ENCODE results near the gene FOXL1.

The FOXL1 gene

DNA sequence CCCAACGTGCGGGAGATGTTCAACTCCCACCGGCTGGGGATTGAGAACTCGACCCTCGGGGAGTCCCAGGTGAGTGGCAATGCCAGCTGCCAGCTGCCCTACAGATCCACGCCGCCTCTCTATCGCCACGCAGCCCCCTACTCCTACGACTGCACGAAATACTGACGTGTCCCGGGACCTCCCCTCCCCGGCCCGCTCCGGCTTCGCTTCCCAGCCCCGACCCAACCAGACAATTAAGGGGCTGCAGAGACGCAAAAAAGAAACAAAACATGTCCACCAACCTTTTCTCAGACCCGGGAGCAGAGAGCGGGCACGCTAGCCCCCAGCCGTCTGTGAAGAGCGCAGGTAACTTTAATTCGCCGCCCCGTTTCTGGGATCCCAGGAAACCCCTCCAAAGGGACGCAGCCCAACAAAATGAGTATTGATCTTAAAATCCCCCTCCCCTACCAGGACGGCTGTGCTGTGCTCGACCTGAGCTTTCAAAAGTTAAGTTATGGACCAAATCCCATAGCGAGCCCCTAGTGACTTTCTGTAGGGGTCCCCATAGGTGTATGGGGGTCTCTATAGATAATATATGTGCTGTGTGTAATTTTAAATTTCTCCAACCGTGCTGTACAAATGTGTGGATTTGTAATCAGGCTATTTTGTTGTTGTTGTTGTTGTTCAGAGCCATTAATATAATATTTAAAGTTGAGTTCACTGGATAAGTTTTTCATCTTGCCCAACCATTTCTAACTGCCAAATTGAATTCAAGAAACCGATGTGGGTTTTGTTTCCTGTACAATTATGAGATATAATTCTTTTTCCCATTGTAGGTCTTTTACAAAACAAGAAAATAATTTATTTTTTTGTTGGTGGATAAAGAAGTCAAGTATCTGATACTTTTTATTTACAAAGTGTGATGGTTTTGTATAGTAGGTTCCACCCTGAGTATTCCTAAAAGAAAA lies 9.4 kb upstream of the FOXL1 start:
- no peak for DNase-seq

GRCh38 chr16:86569701-86570447 lies 8.5 kb upstream of the FOXL1 start:
- no peak for DNase-seq

GRCh38 chr16:86570558-86571529 lies 7.5 kb upstream of the FOXL1 start:
- no peak for DNase-seq

- no peak for DNase-seq
Measured at GRCh38 chr16:86571530-86571915, 6.8 kb upstream of the FOXL1 start.

- DNase-seq, result no peak
Measured at GRCh38 chr16:86572041-86572521, 6.3 kb upstream of the FOXL1 start.

DNA sequence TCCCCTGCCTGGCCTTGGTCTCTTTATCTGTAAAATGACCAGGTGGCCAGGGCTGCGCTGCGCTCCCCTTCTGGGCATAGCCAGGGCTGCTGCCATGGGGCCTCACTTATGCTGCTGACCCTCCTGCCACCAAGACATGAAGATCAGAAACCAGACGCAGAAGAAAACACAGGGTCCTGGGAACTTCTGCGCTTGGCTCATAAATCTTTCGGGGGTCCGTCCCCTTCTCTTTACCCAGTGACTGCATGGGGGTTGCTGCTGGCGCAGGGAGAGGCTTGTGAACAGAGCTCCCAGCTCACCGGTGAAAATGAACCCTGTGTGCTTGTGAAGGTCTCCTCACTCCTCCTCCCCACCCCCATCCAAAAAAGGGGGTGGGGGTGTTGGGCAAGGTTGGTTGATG lies 5.7 kb upstream of the FOXL1 start:
- no peak for DNase-seq

- DNase-seq, result peak; percentile 74
Measured at GRCh38 chr16:86573215-86573614, 5.1 kb upstream of the FOXL1 start.

- no peak for DNase-seq
Measured at GRCh38 chr16:86573646-86574508, 4.5 kb upstream of the FOXL1 start.

- no peak for DNase-seq
Measured at GRCh38 chr16:86574646-86575045, 3.7 kb upstream of the FOXL1 start.

- no peak for DNase-seq
Measured at GRCh38 chr16:86575095-86575685, 3.2 kb upstream of the FOXL1 start.

- DNase-seq, result peak; percentile 97
Measured at GRCh38 chr16:86575754-86576557, 2.4 kb upstream of the FOXL1 start.

- DNase-seq, result peak; percentile 54
Measured at GRCh38 chr16:86576591-86577313, 1.6 kb upstream of the FOXL1 start.

DNA sequence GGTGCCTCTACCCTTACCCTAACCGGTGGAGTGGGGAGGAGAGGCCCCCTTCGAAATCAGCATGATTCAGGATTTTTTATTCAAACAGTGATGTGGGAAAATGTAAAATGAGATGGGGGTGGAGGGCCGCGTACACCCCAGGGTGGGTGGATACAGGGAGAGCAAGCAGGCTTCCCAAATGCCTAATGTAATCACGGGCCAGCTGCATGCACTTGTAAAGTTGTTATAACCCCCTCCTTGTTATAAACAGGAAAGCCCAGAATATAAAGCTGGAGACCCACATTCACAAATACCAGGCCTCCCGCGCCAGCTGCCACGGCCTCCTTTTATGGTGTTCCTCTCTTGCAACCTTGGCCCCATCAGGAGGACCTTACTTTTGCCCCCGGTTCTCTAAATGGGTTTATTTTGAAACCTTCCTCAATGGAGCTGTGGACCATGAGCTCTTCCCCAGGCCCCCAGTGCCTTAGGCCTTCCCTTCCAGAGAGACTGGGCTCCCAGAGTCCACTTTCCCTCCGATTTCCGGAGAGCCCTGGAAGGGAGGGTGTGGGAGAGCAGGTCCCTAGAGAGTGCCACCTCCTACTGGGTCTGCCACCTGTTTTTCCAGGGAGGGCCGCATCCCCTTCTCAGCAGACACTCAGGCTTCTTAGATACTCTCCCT lies 906 bp upstream of the FOXL1 start:
- DNase-seq, result no peak

- peak; percentile 73 for DNase-seq
Measured at GRCh38 chr16:86578611-86579267, 390 bp downstream of the FOXL1 start.

GRCh38 chr16:86579268-86580062 lies 1.1 kb downstream of the FOXL1 start:
- DNase-seq, result no peak

DNA sequence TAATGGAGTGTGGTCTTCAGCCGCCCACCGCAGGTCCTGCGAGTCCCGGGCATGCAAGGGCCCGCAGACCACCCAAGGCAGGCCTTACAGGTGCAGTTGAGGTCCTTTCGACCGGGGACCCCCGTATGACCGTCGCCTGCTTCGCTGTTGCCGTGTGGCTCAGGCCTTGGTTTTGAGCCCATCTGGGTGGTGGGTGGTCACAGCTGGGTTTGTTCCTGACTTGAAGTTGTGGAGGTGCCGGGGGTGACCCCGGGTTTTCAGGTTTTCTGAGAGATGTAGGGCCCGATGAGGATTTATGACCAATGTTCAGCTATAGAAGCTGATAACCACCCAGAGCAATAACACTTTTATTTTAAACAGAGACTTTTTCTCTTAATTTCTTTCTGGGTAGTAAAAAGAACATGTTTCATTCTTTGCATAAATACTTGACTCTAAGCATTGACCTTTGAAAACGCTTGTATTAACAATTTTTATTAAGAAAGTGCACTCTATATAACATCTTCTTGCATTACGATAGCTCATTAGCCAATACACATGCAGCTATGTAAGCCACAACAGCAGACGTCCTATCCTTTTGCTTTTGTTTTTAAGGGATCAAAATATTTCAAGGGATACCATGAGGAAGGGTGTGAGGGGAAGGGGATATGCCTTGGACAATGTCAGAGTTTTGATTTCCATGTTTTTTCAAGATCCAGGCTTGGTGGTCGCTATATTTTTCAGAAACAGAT lies 1.9 kb downstream of the FOXL1 start:
- no peak for DNase-seq

DNA sequence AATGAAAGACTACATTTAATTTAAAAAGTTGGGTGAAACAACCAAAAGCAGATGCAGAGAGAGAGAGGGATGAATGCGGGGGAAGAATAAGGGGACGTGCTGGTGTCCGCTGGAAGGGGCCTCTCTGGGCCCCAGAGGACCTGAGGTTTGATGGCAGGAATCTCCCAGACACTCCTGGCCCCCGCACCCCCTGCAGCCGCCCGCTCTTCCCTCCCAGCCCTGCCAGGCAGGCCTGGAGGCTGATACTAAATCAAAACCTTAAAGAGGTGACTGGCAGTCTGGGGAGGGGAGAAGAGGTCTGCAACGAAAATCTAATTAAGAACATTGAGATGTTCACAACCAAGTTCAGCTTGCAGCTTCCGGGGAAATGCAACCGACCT lies 2.4 kb downstream of the FOXL1 start:
- DNase-seq, result no peak
